Parathyroid adenoma (tissue), 2 donors: ENCODE results near the gene CD27.
"Not testable (repeated sequence)": the region's sequence is repeated elsewhere in the genome, so short reads cannot be mapped to it uniquely, and the experiment has no call there.

ENCODE experiments used
- H2AFZ ChIP-seq: fragments of 300-600 bp; sonication (generic); one replicate; pipeline ENCODE4 v1.7.0; 2017; ENCODE audit warnings: antibody characterized with exemption, mild to moderate bottlenecking
- H3K27ac ChIP-seq: fragments of 300-600 bp; sonication (generic); one replicate; pipeline ENCODE4 v1.7.0; 2017
- H3K27me3 ChIP-seq: fragments of 300-600 bp; sonication (generic); one replicate; pipeline ENCODE4 v1.7.0; 2017; ENCODE audit warnings: low read length; ENCODE audit not compliant: control insufficient read depth, insufficient read depth
- H3K36me3 ChIP-seq: fragments of 300-600 bp; sonication (generic); one replicate; pipeline ENCODE4 v1.7.0; 2017; ENCODE audit warnings: low read length; ENCODE audit not compliant: control insufficient read depth, insufficient read depth
- H3K4me1 ChIP-seq: fragments of 300-600 bp; sonication (generic); one replicate; pipeline ENCODE4 v1.7.0; 2017; ENCODE audit warnings: control low read depth
- H3K4me2 ChIP-seq: fragments of 300-600 bp; sonication (generic); one replicate; pipeline ENCODE4 v1.7.0; 2017; ENCODE audit warnings: low read length
- H3K4me3 ChIP-seq: fragments of 300-600 bp; sonication (generic); one replicate; pipeline ENCODE4 v1.7.0; 2017; ENCODE audit warnings: low read depth, low read length
- H3K79me2 ChIP-seq: fragments of 300-600 bp; sonication (generic); one replicate; pipeline ENCODE4 v1.7.0; 2017; ENCODE audit warnings: control low read depth
- H3K9ac ChIP-seq: fragments of 300-600 bp; sonication (generic); one replicate; pipeline ENCODE4 v1.7.0; 2017; ENCODE audit warnings: mild to moderate bottlenecking
- H3K9me3 ChIP-seq: fragments of 300-600 bp; sonication (generic); one replicate; pipeline ENCODE4 v1.7.0; 2017; ENCODE audit warnings: low read length; ENCODE audit not compliant: control insufficient read depth
- CTCF ChIP-seq: fragments of 300-600 bp; sonication (generic); IDR thresholded peaks from one replicate; pipeline ENCODE4 v1.7.0; 2017; ENCODE audit warnings: antibody characterized with exemption, mild to moderate bottlenecking
- donor health status: primary hyperparathyroidism.

CD27 gene

DNA sequence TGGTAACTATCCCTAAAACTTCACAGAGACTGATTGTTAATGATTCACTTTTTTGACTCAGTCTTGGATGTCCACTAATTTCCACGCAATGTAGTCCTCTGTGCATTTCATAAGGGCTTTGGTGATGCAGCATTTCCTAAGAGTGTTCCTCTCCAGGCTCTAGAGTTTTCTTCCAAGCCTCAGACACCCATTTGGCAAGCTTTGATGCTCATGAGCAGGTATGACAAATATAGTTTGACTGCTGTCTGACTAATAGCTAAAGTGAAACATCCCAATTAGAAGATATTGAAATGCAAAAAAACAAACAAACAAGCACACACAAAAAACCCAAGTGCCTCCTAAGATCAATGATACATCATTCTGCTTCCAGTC, 27.2 kb downstream of the CD27 start:
- Histone ChIP-seq H3K36me3 (no peaks in the 10 kb centered on the region), H3K79me2 (no peaks in the 10 kb centered on the region), H3K4me1 (peaks cover 13% of the 10 kb centered on the region), H3K4me3 (no peak overlapping the region), H3K9ac (no peak overlapping the region), H3K27me3 (no peaks in the 10 kb centered on the region), H2AFZ (no peak overlapping the region), H3K9me3 (no peaks in the 10 kb centered on the region), H3K27ac (no peak overlapping the region), H3K4me2 (no peak overlapping the region)
- TF ChIP-seq CTCF: no peak

GRCh38 chr12:6472491-6472890, 27.7 kb downstream of the CD27 start:
- Histone ChIP-seq H3K4me3 (no peak overlapping the region), H3K79me2 (no peaks in the 10 kb centered on the region), H3K4me1 (peaks cover 13% of the 10 kb centered on the region), H3K9ac (no peak overlapping the region), H3K9me3 (no peaks in the 10 kb centered on the region), H3K27me3 (no peaks in the 10 kb centered on the region), H3K27ac (no peak overlapping the region), H2AFZ (no peak overlapping the region), H3K36me3 (no peaks in the 10 kb centered on the region), H3K4me2 (no peak overlapping the region)
- no peak for TF ChIP-seq CTCF

GRCh38 chr12:6475233-6475975, 30.6 kb downstream of the CD27 start:
- not testable (repeated sequence) for H3K4me1 ChIP-seq, H3K27ac ChIP-seq, H3K79me2 ChIP-seq, H3K36me3 ChIP-seq, H2AFZ ChIP-seq, H3K27me3 ChIP-seq, H3K4me2 ChIP-seq, H3K9ac ChIP-seq, H3K9me3 ChIP-seq, H3K4me3 ChIP-seq

- H3K36me3 ChIP-seq: no peaks in the 10 kb centered on the region
- H3K4me3 ChIP-seq: no peak overlapping the region
- no peak for TF ChIP-seq CTCF
- H2AFZ ChIP-seq: no peak overlapping the region
- H3K27me3 ChIP-seq: no peaks in the 10 kb centered on the region
- no peaks in the 10 kb centered on the region for H3K79me2 ChIP-seq
- H3K4me1 ChIP-seq: no peaks in the 10 kb centered on the region
- H3K9ac ChIP-seq: no peak overlapping the region
- H3K4me2 ChIP-seq: no peak overlapping the region
- no peak overlapping the region for H3K27ac ChIP-seq
- no peaks in the 10 kb centered on the region for H3K9me3 ChIP-seq
These were observed 31.7 kb downstream of the CD27 start for GRCh38 chr12:6476489-6476888.

DNA sequence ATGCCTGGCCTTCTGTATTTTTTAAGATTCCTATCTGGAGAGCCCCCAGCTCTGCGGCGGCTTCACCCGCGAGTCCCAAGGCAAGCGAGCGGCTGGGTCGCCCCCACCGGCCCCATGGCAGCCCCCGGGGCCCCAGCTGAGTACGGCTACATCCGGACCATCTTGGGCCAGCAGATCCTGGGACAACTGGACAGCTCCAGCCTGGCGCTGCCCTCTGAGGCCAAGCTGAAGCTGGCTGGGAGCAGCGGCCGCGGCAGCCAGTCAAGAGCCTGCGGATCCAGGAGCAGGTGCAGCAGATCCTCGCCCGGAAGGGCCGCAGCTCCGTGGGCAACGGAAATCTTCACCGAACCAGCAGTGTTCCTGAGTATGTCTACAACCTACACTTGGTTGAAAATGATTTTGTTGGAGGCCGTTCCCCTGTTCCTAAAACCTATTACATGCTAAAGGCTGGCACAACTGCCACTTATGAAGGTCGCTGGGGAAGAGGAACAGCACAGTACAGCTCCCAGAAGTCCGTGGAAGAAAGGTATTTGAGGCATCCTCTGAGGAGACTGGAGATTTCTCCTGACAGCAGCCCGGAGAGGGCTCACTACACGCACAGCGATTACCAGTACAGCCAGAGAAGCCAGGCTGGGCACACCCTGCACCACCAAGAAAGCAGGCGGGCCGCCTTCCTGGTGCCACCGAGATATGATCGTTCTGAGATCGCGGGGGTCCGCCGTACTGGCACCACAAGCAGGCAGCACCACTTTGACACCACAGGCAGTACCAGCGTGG, 33.0 kb downstream of the CD27 start:
- H3K9ac ChIP-seq, H3K27ac ChIP-seq, H2AFZ ChIP-seq, H3K27me3 ChIP-seq, H3K4me3 ChIP-seq, H3K4me1 ChIP-seq, H3K9me3 ChIP-seq, H3K4me2 ChIP-seq, H3K36me3 ChIP-seq, H3K79me2 ChIP-seq: not testable (repeated sequence)
